Smooth muscle cell (in vitro differentiated cells): ENCODE data around the gene MICAL1. TPM values are rescaled to one million over a fixed set of nuclear protein-coding genes. Genes with fewer than 3 reads are reported as not detected.

Experiments
- DNase-seq: peaks from one replicate; lab custom pipeline; 2025; ENCODE audit not compliant: unreplicated experiment; lab: John Stamatoyannopoulos, UW
- H2AFZ ChIP-seq: fragments of 200-600 bp; sonication (generic); 2 replicates; pipeline ENCODE4 v1.6.0; 2016; ENCODE audit warnings: antibody characterized with exemption, low read depth, mild to moderate bottlenecking
- H3F3A ChIP-seq: fragments of 200-600 bp; sonication (generic); 2 replicates; pipeline ENCODE4 v1.6.0; 2017; ENCODE audit warnings: antibody characterized with exemption, low read depth
- H3K27ac ChIP-seq: fragments of 200-600 bp; sonication (generic); 2 replicates; pipeline ENCODE4 v1.5.1; 2016; ENCODE audit warnings: low read depth, mild to moderate bottlenecking
- H3K27me3 ChIP-seq: fragments of 200-600 bp; sonication (generic); 2 replicates; pipeline ENCODE4 v1.6.1; 2016; ENCODE audit warnings: low read depth, mild to moderate bottlenecking
- H3K36me3 ChIP-seq: fragments of 200-600 bp; sonication (generic); 2 replicates; pipeline ENCODE4 v1.5.1; 2016; ENCODE audit warnings: low read depth
- H3K4me1 ChIP-seq: fragments of 200-600 bp; sonication (generic); 2 replicates; pipeline ENCODE4 v1.5.1; 2016; ENCODE audit warnings: low read depth
- H3K4me2 ChIP-seq: fragments of 200-600 bp; sonication (generic); 2 replicates; pipeline ENCODE4 v1.6.0; 2016; ENCODE audit warnings: mild to moderate bottlenecking
- H3K4me3 ChIP-seq: fragments of 200-600 bp; sonication (generic); 2 replicates; pipeline ENCODE4 v1.5.1; 2016; ENCODE audit warnings: mild to moderate bottlenecking
- H3K79me2 ChIP-seq: fragments of 200-600 bp; sonication (generic); 2 replicates; pipeline ENCODE4 v1.6.0; 2016; ENCODE audit warnings: low read depth, mild to moderate bottlenecking
- H3K9ac ChIP-seq: fragments of 200-600 bp; sonication (generic); 2 replicates; pipeline ENCODE4 v1.6.0; 2016; ENCODE audit warnings: low read depth
- H3K9me3 ChIP-seq: fragments of 200-600 bp; sonication (generic); replicated peaks from 2 replicates; pipeline ENCODE4 v1.5.1; 2016; ENCODE audit warnings: low read depth
- H4K20me1 ChIP-seq: fragments of 200-600 bp; sonication (generic); 2 replicates; pipeline ENCODE4 v1.6.0; 2016; ENCODE audit warnings: low read depth
- WGBS: methylation state at CpG from one replicate; pipeline ENCODE4 v1.1.7; 2016; ENCODE audit warnings: low lambda C conversion rate; 5-methylcytosine and 5-hydroxymethylcytosine counted together
- polyA plus RNA-seq: library from polyadenylated mRNA; unstranded; fragments of >200 nt; fragmentation: Nextera tagmentation; extraction: Ambion mirVana; gene quantifications from 2 replicates; pipeline ENCODE4 v1.2.1, GENCODE V29; 2016
- total RNA-seq: library from RNA; depleted of rRNA; stranded (reverse); fragments of >200 nt; gene quantifications from 2 replicates; pipeline ENCODE4 v1.2.3, GENCODE V29; 2014
- TF ChIP-seq, protein P1 (sequence below): fragments of 200-600 bp; sonication (generic); IDR thresholded peaks from 2 replicates; pipeline ENCODE4 v1.5.1; 2017; ENCODE audit warnings: borderline replicate concordance, mild to moderate bottlenecking, antibody characterized with exemption; ENCODE audit not compliant: insufficient read depth, poor library complexity, severe bottlenecking

Gene MICAL1
- total and polyA plus RNA-seq, 2 experiments from 2014 or later: 13.3 to 20.8 TPM

GRCh38 chr6:109456710-109457561, 1.4 kb upstream of the MICAL1 start:
- Histone ChIP-seq H3K9ac (no peak overlapping the region), H2AFZ (no peak overlapping the region), H3K27me3 (no peaks in the 10 kb centered on the region), H3K36me3 (no peaks in the 10 kb centered on the region), H3F3A (peaks cover 11% of the 10 kb centered on the region), H3K4me2 (peak overlapping the region; percentile 86), H3K79me2 (no peaks in the 10 kb centered on the region), H3K4me1 (peaks cover 18% of the 10 kb centered on the region), H4K20me1 (no peaks in the 10 kb centered on the region), H3K4me3 (peak overlapping the region; percentile 75), H3K9me3 (no peaks in the 10 kb centered on the region), H3K27ac (no peak overlapping the region)
- no peak for DNase-seq
- TF ChIP-seq, protein P1, sequence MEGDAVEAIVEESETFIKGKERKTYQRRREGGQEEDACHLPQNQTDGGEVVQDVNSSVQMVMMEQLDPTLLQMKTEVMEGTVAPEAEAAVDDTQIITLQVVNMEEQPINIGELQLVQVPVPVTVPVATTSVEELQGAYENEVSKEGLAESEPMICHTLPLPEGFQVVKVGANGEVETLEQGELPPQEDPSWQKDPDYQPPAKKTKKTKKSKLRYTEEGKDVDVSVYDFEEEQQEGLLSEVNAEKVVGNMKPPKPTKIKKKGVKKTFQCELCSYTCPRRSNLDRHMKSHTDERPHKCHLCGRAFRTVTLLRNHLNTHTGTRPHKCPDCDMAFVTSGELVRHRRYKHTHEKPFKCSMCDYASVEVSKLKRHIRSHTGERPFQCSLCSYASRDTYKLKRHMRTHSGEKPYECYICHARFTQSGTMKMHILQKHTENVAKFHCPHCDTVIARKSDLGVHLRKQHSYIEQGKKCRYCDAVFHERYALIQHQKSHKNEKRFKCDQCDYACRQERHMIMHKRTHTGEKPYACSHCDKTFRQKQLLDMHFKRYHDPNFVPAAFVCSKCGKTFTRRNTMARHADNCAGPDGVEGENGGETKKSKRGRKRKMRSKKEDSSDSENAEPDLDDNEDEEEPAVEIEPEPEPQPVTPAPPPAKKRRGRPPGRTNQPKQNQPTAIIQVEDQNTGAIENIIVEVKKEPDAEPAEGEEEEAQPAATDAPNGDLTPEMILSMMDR: no peak
- 68% methylated on average over 16 of the region's 16 CpGs for WGBS

DNA sequence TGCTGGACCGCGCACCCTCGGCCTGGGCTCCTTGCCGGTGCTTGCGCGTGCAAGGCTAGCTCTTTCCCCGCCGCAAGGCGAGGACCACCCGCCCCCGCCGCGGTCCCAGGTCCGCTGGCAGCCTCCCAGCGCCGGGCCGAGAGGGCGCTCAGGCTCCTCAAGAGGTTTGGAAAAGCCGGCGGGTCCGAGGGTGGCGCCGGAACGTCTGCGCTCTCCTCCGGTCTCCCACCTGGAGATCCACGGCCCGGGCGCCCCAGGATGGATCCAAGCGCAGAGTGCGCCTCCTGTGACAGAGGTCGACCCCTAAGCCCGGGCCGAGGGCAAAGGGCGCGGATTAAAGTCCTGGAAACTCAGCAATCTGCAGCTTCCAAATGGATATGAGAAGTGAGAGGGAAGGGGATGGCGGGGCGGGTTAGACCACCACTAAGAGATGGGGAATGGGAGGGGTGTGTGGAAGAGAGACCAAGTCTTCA, 575 bp upstream of the MICAL1 start:
- WGBS: 3% methylated on average over 37 of the region's 38 CpGs
- Histone ChIP-seq H3K4me1 (peaks cover 18% of the 10 kb centered on the region), H3K4me3 (peak overlapping the region; percentile 75), H3K27me3 (no peaks in the 10 kb centered on the region), H3K79me2 (no peaks in the 10 kb centered on the region), H3K9ac (no peak overlapping the region), H3K9me3 (no peaks in the 10 kb centered on the region), H3K36me3 (no peaks in the 10 kb centered on the region), H4K20me1 (no peaks in the 10 kb centered on the region), H3K4me2 (peak overlapping the region; percentile 86), H3K27ac (no peak overlapping the region), H3F3A (peaks cover 9% of the 10 kb centered on the region), H2AFZ (peak overlapping the region; percentile 90)
- TF ChIP-seq, protein P1: no peak
- DNase-seq: no peak

DNA sequence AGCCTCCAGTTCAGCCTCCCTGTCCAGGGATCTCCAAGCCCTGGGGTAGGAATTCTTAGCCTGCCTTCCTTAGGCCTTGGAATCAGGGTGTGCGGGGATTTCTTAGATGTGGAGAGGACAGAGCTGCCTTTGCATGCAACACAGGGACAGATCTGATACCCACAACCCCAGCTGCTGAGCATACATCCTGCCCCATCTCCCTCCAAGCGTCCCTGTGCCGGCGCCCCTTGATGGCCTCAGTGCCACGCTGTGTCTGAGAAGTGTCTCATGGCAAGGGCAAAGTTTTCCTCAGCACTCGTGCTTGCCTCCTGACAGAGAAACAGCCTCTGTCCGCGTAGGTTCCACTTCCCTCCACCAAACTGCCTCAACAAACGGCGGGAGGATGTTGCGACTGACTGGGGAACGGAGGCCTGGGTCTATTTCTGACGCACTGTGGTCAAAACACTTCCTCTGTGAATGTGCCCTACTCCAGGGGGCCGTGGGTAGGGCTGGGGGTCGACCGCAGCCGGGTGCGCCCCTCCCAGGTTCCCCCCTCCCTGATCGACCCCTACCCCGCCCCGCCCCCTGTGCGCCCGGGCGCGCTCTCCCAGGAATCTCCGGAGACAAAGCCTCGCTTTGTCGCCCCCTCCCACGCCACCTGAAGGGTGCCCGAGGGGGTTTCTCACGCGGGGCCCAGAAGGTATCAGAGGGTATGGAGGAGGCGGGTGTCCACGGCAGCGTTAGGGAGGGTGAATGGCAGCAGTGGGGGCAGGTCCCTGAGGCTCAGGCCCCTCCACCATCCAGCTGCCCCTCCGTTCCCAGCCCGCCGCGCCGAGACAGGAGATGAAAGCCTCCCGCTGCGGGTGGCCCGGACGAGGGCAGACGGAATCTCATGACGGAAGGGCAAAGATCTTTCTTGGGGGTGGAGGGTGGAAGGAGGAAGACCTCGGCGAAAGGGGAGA, 806 bp downstream of the MICAL1 start:
- Histone ChIP-seq H3K79me2 (no peaks in the 10 kb centered on the region), H3K27me3 (no peaks in the 10 kb centered on the region), H3K4me2 (peak overlapping the region; percentile 86), H3K36me3 (no peaks in the 10 kb centered on the region), H3K9ac (no peak overlapping the region), H4K20me1 (no peaks in the 10 kb centered on the region), H3K27ac (no peak overlapping the region), H3K9me3 (no peaks in the 10 kb centered on the region), H3K4me3 (peak overlapping the region; percentile 75), H3K4me1 (peaks cover 9% of the 10 kb centered on the region), H2AFZ (peak overlapping the region; percentile 90), H3F3A (peaks cover 5% of the 10 kb centered on the region)
- TF ChIP-seq, protein P1: no peak
- no peak for DNase-seq
- WGBS: 9% methylated on average over 35 of the region's 48 CpGs
